Measurements from ENCODE around the gene SLC17A3.

SLC17A3 gene

GRCh38 chr6:25842526-25842925 lies 31.5 kb downstream of the SLC17A3 start:
- no peak for DNase-seq (ENCODE audit: low read depth in 4 of 4, low spot score in 1 of 4)

GRCh38 chr6:25835442-25836283 lies 38.4 kb downstream of the SLC17A3 start:
- DNase-seq (ENCODE audit: low read depth in 4 of 4, low spot score in 1 of 4) = no peak

- no peak for DNase-seq (ENCODE audit: low read depth in 4 of 4, low spot score in 1 of 4)
These were observed 39.1 kb downstream of the SLC17A3 start for GRCh38 chr6:25834950-25835349.

- no peak for DNase-seq (ENCODE audit: low read depth in 4 of 4, low spot score in 1 of 4)
These were observed 40.9 kb downstream of the SLC17A3 start for GRCh38 chr6:25833136-25833535.

- no peak for DNase-seq (ENCODE audit: low read depth in 4 of 4, low spot score in 1 of 4)
These were observed 41.4 kb downstream of the SLC17A3 start for GRCh38 chr6:25832670-25833069.

GRCh38 chr6:25832307-25832662 lies 41.8 kb downstream of the SLC17A3 start:
- no peak for DNase-seq (ENCODE audit: low read depth in 4 of 4, low spot score in 1 of 4)

- no peak for DNase-seq (ENCODE audit: low read depth in 4 of 4, low spot score in 1 of 4)
These were observed 42.3 kb downstream of the SLC17A3 start, which contains the start of gene SLC17A1 for GRCh38 chr6:25831532-25832306. Gene SLC17A1 (minus strand): TSS chr6:25832052. CDS start chr6:25830557, 1,495 bp downstream.

GRCh38 chr6:25830458-25830857 lies 43.6 kb downstream of the SLC17A3 start:
- no peak for DNase-seq (ENCODE audit: low read depth in 4 of 4, low spot score in 1 of 4)

- DNase-seq (ENCODE audit: low read depth in 4 of 4, low spot score in 1 of 4) = no peak
These were observed 44.7 kb downstream of the SLC17A3 start for GRCh38 chr6:25829375-25829774.

- no peak for DNase-seq (ENCODE audit: low read depth in 4 of 4, low spot score in 1 of 4)
These were observed 52.7 kb downstream of the SLC17A3 start for GRCh38 chr6:25821341-25821740.

GRCh38 chr6:25816252-25816651 lies 57.8 kb downstream of the SLC17A3 start:
- no peak for DNase-seq (ENCODE audit: low read depth in 4 of 4, low spot score in 1 of 4)

GRCh38 chr6:25815194-25815593 lies 58.8 kb downstream of the SLC17A3 start:
- no peak for DNase-seq (ENCODE audit: low read depth in 4 of 4, low spot score in 1 of 4)

- DNase-seq (ENCODE audit: low read depth in 4 of 4, low spot score in 1 of 4) = no peak
These were observed 69.2 kb downstream of the SLC17A3 start for GRCh38 chr6:25804804-25805203.

- no peak for DNase-seq (ENCODE audit: low read depth in 4 of 4, low spot score in 1 of 4)
These were observed 72.6 kb downstream of the SLC17A3 start for GRCh38 chr6:25801436-25801835.
